Hepatocyte (in vitro differentiated cells): ENCODE measurements around the gene NR3C2. TPM values are rescaled to one million over a fixed set of nuclear protein-coding genes. Genes with fewer than 3 reads are reported as not detected.

ENCODE experiments used
- DNase-seq: peaks from one replicate; pipeline ENCODE4 v3.0.0-alpha.2; 2016; ENCODE audit warnings: low spot score
- H2AFZ ChIP-seq: fragments of 200-600 bp; sonication (generic); 2 replicates; pipeline ENCODE4 v1.6.0; 2016; ENCODE audit warnings: antibody characterized with exemption, mild to moderate bottlenecking
- H3K27ac ChIP-seq: fragments of 200-600 bp; sonication (generic); 2 replicates; pipeline ENCODE4 v1.5.1; 2016; ENCODE audit warnings: mild to moderate bottlenecking
- H3K27me3 ChIP-seq: fragments of 200-600 bp; sonication (generic); 2 replicates; pipeline ENCODE4 v1.6.1; 2016
- H3K36me3 ChIP-seq: fragments of 200-600 bp; sonication (generic); replicated peaks from 2 replicates; pipeline ENCODE4 v1.5.1; 2016; ENCODE audit warnings: low read depth; ENCODE audit not compliant: insufficient read depth
- H3K4me1 ChIP-seq: fragments of 200-600 bp; sonication (generic); 2 replicates; pipeline ENCODE4 v1.5.1; 2016; ENCODE audit warnings: mild to moderate bottlenecking, moderate library complexity; ENCODE audit not compliant: insufficient read depth
- H3K4me2 ChIP-seq: fragments of 200-600 bp; sonication (generic); 2 replicates; pipeline ENCODE4 v1.6.0; 2016
- H3K4me3 ChIP-seq: fragments of 200-600 bp; sonication (generic); 2 replicates; pipeline ENCODE4 v1.5.1; 2016; ENCODE audit warnings: mild to moderate bottlenecking
- H3K79me2 ChIP-seq: fragments of 200-600 bp; sonication (generic); 2 replicates; pipeline ENCODE4 v1.6.0; 2017; ENCODE audit warnings: mild to moderate bottlenecking
- H3K9me2 ChIP-seq: fragments of 200-600 bp; sonication (generic); replicated peaks from 2 replicates; pipeline ENCODE4 v1.6.0; 2017; ENCODE audit warnings: mild to moderate bottlenecking; ENCODE audit not compliant: insufficient read depth
- H3K9me3 ChIP-seq: fragments of 200-600 bp; sonication (generic); 2 replicates; pipeline ENCODE4 v1.5.1; 2016; ENCODE audit warnings: low read depth, mild to moderate bottlenecking
- H4K20me1 ChIP-seq: fragments of 200-600 bp; sonication (generic); 2 replicates; pipeline ENCODE4 v1.6.0; 2016; ENCODE audit warnings: mild to moderate bottlenecking; ENCODE audit not compliant: insufficient read depth, poor library complexity, severe bottlenecking
- CTCF ChIP-seq: fragments of 200-600 bp; sonication (generic); IDR thresholded peaks from 2 replicates; pipeline ENCODE4 v1.5.1; 2016; ENCODE audit warnings: antibody characterized with exemption, mild to moderate bottlenecking; ENCODE audit not compliant: poor library complexity
- EZH2 ChIP-seq: fragments of 200-600 bp; sonication (generic); IDR thresholded peaks from 2 replicates; pipeline ENCODE4 v1.6.1; 2016; ENCODE audit warnings: antibody characterized with exemption, mild to moderate bottlenecking, borderline replicate concordance
- EZH2phosphoT487 ChIP-seq: fragments of 200-600 bp; sonication (generic); IDR thresholded peaks from one replicate; pipeline ENCODE4 v1.6.1; 2018; ENCODE audit warnings: antibody characterized with exemption, mild to moderate bottlenecking, low read depth, moderate library complexity; ENCODE audit not compliant: unreplicated experiment, severe bottlenecking
- WGBS: methylation state at CpG from one replicate; pipeline ENCODE4 v1.1.6; 2016; ENCODE audit warnings: low lambda C conversion rate; ENCODE audit errors: missing lambda C conversion rate; 5-methylcytosine and 5-hydroxymethylcytosine counted together
- polyA plus RNA-seq: library from polyadenylated mRNA; unstranded; fragments of >200 nt; fragmentation: Nextera tagmentation; extraction: Ambion mirVana; gene quantifications from 2 replicates; pipeline ENCODE4 v1.2.1, GENCODE V29; 2016
- total RNA-seq: library from RNA; depleted of rRNA; stranded (reverse); fragments of >200 nt; gene quantifications from 2 replicates; pipeline ENCODE4 v1.2.3, GENCODE V29; 2014

NR3C2 gene
- total and polyA plus RNA-seq, 2 experiments from 2014 or later: 2.3 to 7.1 TPM

GRCh38 chr4:148293571-148293970 lies 148.6 kb downstream of the NR3C2 start:
- no peaks in the 10 kb centered on the region for H4K20me1 ChIP-seq
- H3K4me3 ChIP-seq: no peak overlapping the region

GRCh38 chr4:148292686-148293085 lies 149.5 kb downstream of the NR3C2 start:
- Histone ChIP-seq H4K20me1 (no peaks in the 10 kb centered on the region), H3K79me2 (no peaks in the 10 kb centered on the region), H3K4me3 (no peak overlapping the region), H3K36me3 (no peaks in the 10 kb centered on the region), H3K27me3 (no peaks in the 10 kb centered on the region), H2AFZ (no peak overlapping the region), H3K4me1 (peaks cover 6% of the 10 kb centered on the region), H3K9me3 (no peaks in the 10 kb centered on the region), H3K4me2 (no peak overlapping the region), H3K9me2 (no peaks in the 10 kb centered on the region), H3K27ac (no peak overlapping the region)
- TF ChIP-seq CTCF (no peak), EZH2phosphoT487 (no peak), EZH2 (no peak)
- WGBS: 72% methylated on average over 1 of the region's 1 CpG
- DNase-seq: no peak

More at GRCh38 chr4:148293571-148293970, 148.6 kb downstream of the NR3C2 start:
- Histone ChIP-seq H3K9me2 (no peaks in the 10 kb centered on the region), H3K27me3 (no peaks in the 10 kb centered on the region), H3K4me1 (peaks cover 6% of the 10 kb centered on the region), H3K79me2 (no peaks in the 10 kb centered on the region), H3K9me3 (no peaks in the 10 kb centered on the region), H3K4me2 (no peak overlapping the region), H3K27ac (no peak overlapping the region), H3K36me3 (no peaks in the 10 kb centered on the region), H2AFZ (no peak overlapping the region)
- 93% methylated on average over 1 of the region's 1 CpG for WGBS
- TF ChIP-seq EZH2: no peak
- no peak for TF ChIP-seq CTCF
- no peak for DNase-seq

GRCh38 chr4:148289740-148290139 lies 152.5 kb downstream of the NR3C2 start:
- H3K27ac ChIP-seq: no peak overlapping the region

More at GRCh38 chr4:148289740-148290139, 152.5 kb downstream of the NR3C2 start:
- H2AFZ ChIP-seq: no peak overlapping the region
- TF ChIP-seq CTCF: no peak
- TF ChIP-seq EZH2phosphoT487: no peak
- no peak for TF ChIP-seq EZH2
- DNase-seq: no peak
- no peaks in the 10 kb centered on the region for H4K20me1 ChIP-seq
- no peak overlapping the region for H3K4me2 ChIP-seq
- H3K27me3 ChIP-seq: no peaks in the 10 kb centered on the region
- no peaks in the 10 kb centered on the region for H3K79me2 ChIP-seq
- H3K4me3 ChIP-seq: no peak overlapping the region
- H3K9me3 ChIP-seq: no peaks in the 10 kb centered on the region
- H3K36me3 ChIP-seq: no peaks in the 10 kb centered on the region
- peaks cover 6% of the 10 kb centered on the region for H3K4me1 ChIP-seq
- no peaks in the 10 kb centered on the region for H3K9me2 ChIP-seq
- 73% methylated on average over 4 of the region's 4 CpGs for WGBS
